Keratinocyte (primary cell): ENCODE measurements around the gene APEH. TPM values are rescaled to one million over a fixed set of nuclear protein-coding genes. Genes with fewer than 3 reads are reported as not detected.

Experiments
- DNase-seq: peaks from one replicate; pipeline ENCODE4 v3.0.0-alpha.2; 2011; ENCODE audit warnings: low read depth, missing footprints, low spot score
- FAIRE-seq: peaks from 2 replicates; lab custom pipeline; 2011; peaks lifted over from hg19 to GRCh38; lab: Jason Lieb, UNC
- H2AFZ ChIP-seq: 2 replicates; pipeline ENCODE4 v1.6.0; 2012; ENCODE audit warnings: low read length, control low read depth, inconsistent platforms; ENCODE audit not compliant: control insufficient read depth
- H3K27ac ChIP-seq: 2 replicates; pipeline ENCODE4 v1.5.1; 2011; ENCODE audit warnings: low read length; ENCODE audit not compliant: control insufficient read depth, insufficient read depth
- H3K27me3 ChIP-seq: 3 replicates; pipeline ENCODE4 v1.6.0; 2011; ENCODE audit warnings: low read length; ENCODE audit not compliant: control insufficient read depth, insufficient read depth; ENCODE audit errors: extremely low read depth
- H3K36me3 ChIP-seq, 2 experiments: 2 replicates in 1 of 2; 3 replicates in 1 of 2; pipeline ENCODE4 v1.5.1; 2011; ENCODE audit warnings: low read length in 2 of 2, mild to moderate bottlenecking in 1 of 2; ENCODE audit not compliant: control insufficient read depth in 2 of 2, insufficient read depth in 2 of 2; ENCODE audit errors: extremely low read depth in 1 of 2
- H3K4me1 ChIP-seq: 3 replicates; pipeline ENCODE4 v1.5.1; 2011; ENCODE audit warnings: low read length; ENCODE audit not compliant: control insufficient read depth, insufficient read depth; ENCODE audit errors: extremely low read depth
- H3K4me2 ChIP-seq: 3 replicates; pipeline ENCODE4 v1.6.0; 2011; ENCODE audit warnings: low read depth, low read length; ENCODE audit not compliant: control insufficient read depth, insufficient read depth; ENCODE audit errors: extremely low read depth
- H3K4me3 ChIP-seq, 3 experiments: fragments of 200-600 bp in 1 of 3; sonication (generic) in 1 of 3; 2 replicates in 2 of 3; 3 replicates in 1 of 3; pipeline ENCODE4 v1.5.1; 2011 to 2016; ENCODE audit warnings: low read length in 3 of 3, mild to moderate bottlenecking in 3 of 3, control low read depth in 2 of 3, inconsistent platforms in 1 of 3, low read depth in 1 of 3, mixed read lengths in 1 of 3, mixed run types in 1 of 3, moderate library complexity in 1 of 3; ENCODE audit not compliant: control insufficient read depth in 2 of 3, insufficient read depth in 2 of 3; ENCODE audit errors: extremely low read depth in 1 of 3
- H3K79me2 ChIP-seq: 2 replicates; pipeline ENCODE4 v1.6.0; 2012; ENCODE audit warnings: low read length; ENCODE audit not compliant: control insufficient read depth, insufficient read depth
- H3K9ac ChIP-seq: 3 replicates; pipeline ENCODE4 v1.6.0; 2011; ENCODE audit warnings: low read length; ENCODE audit not compliant: control insufficient read depth, insufficient read depth; ENCODE audit errors: extremely low read depth
- H3K9me1 ChIP-seq: 3 replicates; pipeline ENCODE4 v1.6.0; 2011; ENCODE audit warnings: low read length; ENCODE audit not compliant: control insufficient read depth, insufficient read depth; ENCODE audit errors: extremely low read depth
- H3K9me3 ChIP-seq: 2 replicates; pipeline ENCODE4 v1.5.1; 2012; ENCODE audit warnings: low read depth, low read length; ENCODE audit not compliant: control insufficient read depth
- H4K20me1 ChIP-seq: 3 replicates; pipeline ENCODE4 v1.6.0; 2011; ENCODE audit warnings: low read length; ENCODE audit not compliant: control insufficient read depth, insufficient read depth; ENCODE audit errors: extremely low read depth
- EZH2 ChIP-seq: IDR thresholded peaks from one replicate; pipeline ENCODE4 v1.6.1; 2012; ENCODE audit warnings: inconsistent platforms, mild to moderate bottlenecking, low read length, moderate library complexity
- dilution Hi-C: fragments of 300-500 bp; cut with MboI; formaldehyde crosslinking; loops from one replicate; pipeline ENCODE4 v1.7.0; 2020; ENCODE audit warnings: low sequenced_read_pairs; ENCODE audit not compliant: extremely low pct_ligation_motif_present
- polyA plus RNA-seq, 5 experiments: library from polyadenylated mRNA; depleted of rRNA in 3 of 5; stranded (reverse) in 3 of 5; stranded (forward) in 1 of 5; unstranded in 1 of 5; fragments of >200 nt; gene quantifications; 1 replicate in 1 of 5; 2 replicates in 3 of 5; 3 replicates in 1 of 5; pipeline versions ENCODE4 v1.2.1 to v1.2.3, GENCODE V29; 2011 to 2012; ENCODE audit warnings: missing spikeins in 2 of 5, low read depth in 1 of 5, low replicate concordance in 1 of 5
- TF ChIP-seq, protein P1 (sequence below), 3 experiments: IDR thresholded peaks in 1 of 3; conservative IDR thresholded peaks in 1 of 3; optimal IDR thresholded peaks in 1 of 3; 2 replicates in 2 of 3; 3 replicates in 1 of 3; pipeline versions ENCODE3 to v1.5.1; 2011; ENCODE audit warnings: low read length in 3 of 3, mild to moderate bottlenecking in 3 of 3, moderate library complexity in 2 of 3, control low read depth in 1 of 3, inconsistent platforms in 1 of 3; ENCODE audit not compliant: insufficient read depth in 2 of 3; ENCODE audit errors: extremely low read depth in 1 of 3

The APEH gene
- polyA plus RNA-seq, 1 donor (not counting 4 experiments of a cell fraction or from before 2014, with no cell fraction given): 106 TPM

DNA sequence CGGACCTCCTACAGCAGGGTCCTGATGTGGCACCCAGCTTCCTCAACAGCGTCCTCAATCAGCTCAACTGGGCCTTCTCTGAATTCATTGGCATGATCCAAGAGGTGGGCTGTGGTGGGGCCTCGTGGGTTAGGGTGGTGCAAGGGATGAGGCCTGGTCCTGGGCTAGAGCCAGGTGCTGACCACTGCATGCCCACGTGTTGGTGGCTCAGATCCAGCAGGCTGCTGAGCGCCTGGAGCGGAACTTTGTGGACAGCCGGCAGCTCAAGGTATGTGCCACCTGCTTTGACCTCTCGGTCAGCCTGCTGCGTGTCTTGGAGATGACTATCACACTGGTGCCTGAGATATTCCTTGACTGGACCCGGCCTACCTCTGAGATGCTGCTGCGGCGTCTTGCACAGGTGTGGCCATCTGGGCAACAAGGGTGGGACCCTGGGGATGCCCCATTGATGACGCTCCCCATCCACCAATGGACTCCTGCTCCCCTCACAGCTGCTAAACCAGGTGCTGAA lies 41.5 kb downstream of the APEH start:
- Histone ChIP-seq H3K9me3 (no peaks in the 10 kb centered on the region), H3K4me2 (no peak overlapping the region), H2AFZ (no peak overlapping the region), H3K79me2 (no peaks in the 10 kb centered on the region), H3K9me1 (no peaks in the 10 kb centered on the region), H3K4me1 (peaks cover 19% of the 10 kb centered on the region), H3K27ac (no peak overlapping the region), H3K9ac (no peak overlapping the region), H3K27me3 (no peaks in the 10 kb centered on the region), H3K36me3 (peaks cover 3 to 21% of the 10 kb centered on the region in 2 experiments), H4K20me1 (peaks cover 11% of the 10 kb centered on the region), H3K4me3 (no peak overlapping the region)
- no peak for TF ChIP-seq EZH2
- no peak for FAIRE-seq
- no peak for DNase-seq
- dilution Hi-C loops: no loop called here

GRCh38 chr3:49716169-49716568 lies 42.0 kb downstream of the APEH start:
- Histone ChIP-seq H3K9ac (no peak overlapping the region), H3K9me3 (no peaks in the 10 kb centered on the region), H3K4me3 (no peak overlapping the region), H3K4me2 (no peak overlapping the region), H3K79me2 (no peaks in the 10 kb centered on the region), H2AFZ (no peak overlapping the region), H4K20me1 (peaks cover 14% of the 10 kb centered on the region), H3K27ac (no peak overlapping the region), H3K27me3 (no peaks in the 10 kb centered on the region), H3K36me3 (peaks cover 8 to 25% of the 10 kb centered on the region in 2 experiments), H3K9me1 (no peaks in the 10 kb centered on the region), H3K4me1 (peaks cover 19% of the 10 kb centered on the region)
- FAIRE-seq (no peak), DNase-seq (no peak)
- dilution Hi-C loops: no loop called here
- TF ChIP-seq EZH2: no peak
- TF ChIP-seq, protein P1, sequence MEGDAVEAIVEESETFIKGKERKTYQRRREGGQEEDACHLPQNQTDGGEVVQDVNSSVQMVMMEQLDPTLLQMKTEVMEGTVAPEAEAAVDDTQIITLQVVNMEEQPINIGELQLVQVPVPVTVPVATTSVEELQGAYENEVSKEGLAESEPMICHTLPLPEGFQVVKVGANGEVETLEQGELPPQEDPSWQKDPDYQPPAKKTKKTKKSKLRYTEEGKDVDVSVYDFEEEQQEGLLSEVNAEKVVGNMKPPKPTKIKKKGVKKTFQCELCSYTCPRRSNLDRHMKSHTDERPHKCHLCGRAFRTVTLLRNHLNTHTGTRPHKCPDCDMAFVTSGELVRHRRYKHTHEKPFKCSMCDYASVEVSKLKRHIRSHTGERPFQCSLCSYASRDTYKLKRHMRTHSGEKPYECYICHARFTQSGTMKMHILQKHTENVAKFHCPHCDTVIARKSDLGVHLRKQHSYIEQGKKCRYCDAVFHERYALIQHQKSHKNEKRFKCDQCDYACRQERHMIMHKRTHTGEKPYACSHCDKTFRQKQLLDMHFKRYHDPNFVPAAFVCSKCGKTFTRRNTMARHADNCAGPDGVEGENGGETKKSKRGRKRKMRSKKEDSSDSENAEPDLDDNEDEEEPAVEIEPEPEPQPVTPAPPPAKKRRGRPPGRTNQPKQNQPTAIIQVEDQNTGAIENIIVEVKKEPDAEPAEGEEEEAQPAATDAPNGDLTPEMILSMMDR (optimal IDR thresholded peaks at IDR 0.05 in 1 of 3, IDR thresholded peaks at IDR 0.05 in 1 of 3, conservative IDR thresholded peaks at IDR 0.05 in 1 of 3; ENCODE audit: extremely low read depth in 1 of 3, insufficient read depth in 2 of 3, low read length in 3 of 3): no peak

GRCh38 chr3:49716691-49717210 lies 42.6 kb downstream of the APEH start:
- Histone ChIP-seq H3K27ac (no peak overlapping the region), H3K9me3 (no peaks in the 10 kb centered on the region), H3K4me1 (peaks cover 19% of the 10 kb centered on the region), H3K36me3 (peaks cover 12 to 25% of the 10 kb centered on the region in 2 experiments), H2AFZ (no peak overlapping the region), H3K9ac (no peak overlapping the region), H3K79me2 (no peaks in the 10 kb centered on the region), H3K9me1 (no peaks in the 10 kb centered on the region), H3K27me3 (no peaks in the 10 kb centered on the region), H4K20me1 (peaks cover 14% of the 10 kb centered on the region), H3K4me3 (no peak overlapping the region), H3K4me2 (no peak overlapping the region)
- TF ChIP-seq, protein P1 (optimal IDR thresholded peaks at IDR 0.05 in 1 of 3, IDR thresholded peaks at IDR 0.05 in 1 of 3, conservative IDR thresholded peaks at IDR 0.05 in 1 of 3; ENCODE audit: extremely low read depth in 1 of 3, insufficient read depth in 2 of 3, low read length in 3 of 3): no peak
- no peak for TF ChIP-seq EZH2
- no peak for FAIRE-seq
- DNase-seq: no peak
- dilution Hi-C loops: no loop called here
